Neural progenitor cell (in vitro differentiated cells): ENCODE results near the gene UBE2I. TPM values are rescaled to one million over a fixed set of nuclear protein-coding genes. Genes with fewer than 3 reads are reported as not detected.

ENCODE experiments used
- DNase-seq: peaks from one replicate; pipeline ENCODE4 v3.0.0-alpha.2; 2016; ENCODE audit warnings: low spot score
- H2AFZ ChIP-seq: fragments of 200-600 bp; sonication (generic); replicated peaks from 2 replicates; pipeline ENCODE4 v1.6.1; 2016; ENCODE audit warnings: antibody characterized with exemption
- H3F3A ChIP-seq: fragments of 200-600 bp; sonication (generic); 2 replicates; pipeline ENCODE4 v1.6.1; 2016; ENCODE audit warnings: antibody characterized with exemption, low read depth
- H3K27ac ChIP-seq: fragments of 200-600 bp; sonication (generic); 2 replicates; pipeline ENCODE4 v1.5.1; 2016; ENCODE audit warnings: mild to moderate bottlenecking
- H3K27me3 ChIP-seq: fragments of 200-600 bp; sonication (generic); 2 replicates; pipeline ENCODE4 v1.6.1; 2016; ENCODE audit warnings: mild to moderate bottlenecking, moderate library complexity
- H3K36me3 ChIP-seq: fragments of 200-600 bp; sonication (generic); 2 replicates; pipeline ENCODE4 v1.5.1; 2016
- H3K4me1 ChIP-seq: fragments of 200-600 bp; sonication (generic); 2 replicates; pipeline ENCODE4 v1.6.1; 2016; ENCODE audit warnings: mixed run types
- H3K4me2 ChIP-seq: fragments of 200-600 bp; sonication (generic); 2 replicates; pipeline ENCODE4 v1.6.1; 2016
- H3K4me3 ChIP-seq: fragments of 200-600 bp; sonication (generic); 2 replicates; pipeline ENCODE4 v1.5.1; 2016
- H3K79me2 ChIP-seq: fragments of 200-600 bp; sonication (generic); 2 replicates; pipeline ENCODE4 v1.6.1; 2016; ENCODE audit warnings: low read depth
- H3K9ac ChIP-seq: fragments of 200-600 bp; sonication (generic); 2 replicates; pipeline ENCODE4 v1.6.1; 2016
- H3K9me3 ChIP-seq: fragments of 200-600 bp; sonication (generic); 2 replicates; pipeline ENCODE4 v1.5.1; 2016; ENCODE audit warnings: low read depth
- H4K20me1 ChIP-seq: fragments of 200-600 bp; sonication (generic); 2 replicates; pipeline ENCODE4 v1.6.1; 2016; ENCODE audit warnings: low read depth
- H3K27ac Mint-ChIP-seq: 3 replicates; pipeline ENCODE4 v1.8.0; 2021; ENCODE audit warnings: mixed read lengths
- H3K27me3 Mint-ChIP-seq: 2 replicates; pipeline ENCODE4 v1.8.0; 2022; ENCODE audit warnings: low read depth, mild to moderate bottlenecking, inconsistent platforms, moderate library complexity, mixed read lengths; ENCODE audit not compliant: insufficient read depth
- H3K36me3 Mint-ChIP-seq: 3 replicates; pipeline ENCODE4 v1.8.0; 2021; ENCODE audit warnings: mixed read lengths
- H3K4me1 Mint-ChIP-seq: 3 replicates; pipeline ENCODE4 v1.8.0; 2021; ENCODE audit warnings: mixed read lengths
- H3K4me3 Mint-ChIP-seq: 3 replicates; pipeline ENCODE4 v1.8.0; 2021; ENCODE audit warnings: mild to moderate bottlenecking, moderate library complexity, mixed read lengths
- H3K9me3 Mint-ChIP-seq: 3 replicates; pipeline ENCODE4 v1.8.0; 2020; ENCODE audit warnings: mixed read lengths
- EZH2 ChIP-seq: fragments of 200-600 bp; sonication (generic); IDR thresholded peaks from 2 replicates; pipeline ENCODE4 v1.6.1; 2017; ENCODE audit warnings: antibody characterized with exemption, mild to moderate bottlenecking, moderate library complexity
- EZH2phosphoT487 ChIP-seq: fragments of 200-600 bp; sonication (generic); IDR thresholded peaks from 2 replicates; pipeline ENCODE4 v1.6.1; 2017; ENCODE audit warnings: antibody characterized with exemption
- total RNA-seq: library from RNA; depleted of rRNA; stranded (reverse); fragments of >200 nt; gene quantifications from 2 replicates; pipeline ENCODE4 v1.2.3, GENCODE V29; 2015; ENCODE audit warnings: low replicate concordance
- TF ChIP-seq, protein P1 (sequence below): fragments of 200-600 bp; sonication (generic); IDR thresholded peaks from 2 replicates; pipeline ENCODE4 v1.5.1; 2017; ENCODE audit warnings: antibody characterized with exemption, mild to moderate bottlenecking

Gene UBE2I
- total RNA-seq, 1 donor from 2014 or later = 239 TPM

DNA sequence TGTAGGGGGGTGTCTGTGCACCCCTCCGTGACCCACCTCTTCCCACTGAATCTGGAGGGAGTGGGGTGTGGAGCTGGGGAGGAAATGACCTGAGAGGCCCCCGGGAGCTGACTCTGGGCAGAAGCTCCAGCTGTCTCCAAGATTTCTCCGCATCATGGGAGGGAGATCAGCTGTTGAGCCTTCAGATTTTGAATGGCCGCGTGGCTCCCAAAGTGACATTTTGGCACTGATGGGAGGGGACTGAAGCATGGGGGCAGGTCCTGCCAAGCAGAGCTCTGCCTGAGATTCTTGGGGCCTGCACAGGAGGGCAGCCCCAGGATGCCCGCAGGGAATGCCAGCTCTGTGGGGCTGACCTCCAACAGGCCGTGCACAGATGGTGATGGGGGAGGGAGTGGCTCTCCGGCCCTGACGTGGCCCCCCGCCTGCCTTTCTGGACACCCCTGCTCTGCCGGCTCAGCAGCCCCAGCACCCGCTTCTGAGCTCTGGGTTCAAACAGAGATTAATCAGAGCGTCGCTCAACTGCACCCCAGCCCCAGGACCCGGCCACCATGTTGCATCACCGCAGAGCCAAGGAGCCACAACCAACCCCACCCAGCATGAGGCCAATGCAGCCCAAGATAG lies 25.3 kb upstream of the UBE2I start:
- peaks cover 10% of the 10 kb centered on the region for H3K27me3 Mint-ChIP-seq
- H4K20me1 ChIP-seq = no peaks in the 10 kb centered on the region

DNA sequence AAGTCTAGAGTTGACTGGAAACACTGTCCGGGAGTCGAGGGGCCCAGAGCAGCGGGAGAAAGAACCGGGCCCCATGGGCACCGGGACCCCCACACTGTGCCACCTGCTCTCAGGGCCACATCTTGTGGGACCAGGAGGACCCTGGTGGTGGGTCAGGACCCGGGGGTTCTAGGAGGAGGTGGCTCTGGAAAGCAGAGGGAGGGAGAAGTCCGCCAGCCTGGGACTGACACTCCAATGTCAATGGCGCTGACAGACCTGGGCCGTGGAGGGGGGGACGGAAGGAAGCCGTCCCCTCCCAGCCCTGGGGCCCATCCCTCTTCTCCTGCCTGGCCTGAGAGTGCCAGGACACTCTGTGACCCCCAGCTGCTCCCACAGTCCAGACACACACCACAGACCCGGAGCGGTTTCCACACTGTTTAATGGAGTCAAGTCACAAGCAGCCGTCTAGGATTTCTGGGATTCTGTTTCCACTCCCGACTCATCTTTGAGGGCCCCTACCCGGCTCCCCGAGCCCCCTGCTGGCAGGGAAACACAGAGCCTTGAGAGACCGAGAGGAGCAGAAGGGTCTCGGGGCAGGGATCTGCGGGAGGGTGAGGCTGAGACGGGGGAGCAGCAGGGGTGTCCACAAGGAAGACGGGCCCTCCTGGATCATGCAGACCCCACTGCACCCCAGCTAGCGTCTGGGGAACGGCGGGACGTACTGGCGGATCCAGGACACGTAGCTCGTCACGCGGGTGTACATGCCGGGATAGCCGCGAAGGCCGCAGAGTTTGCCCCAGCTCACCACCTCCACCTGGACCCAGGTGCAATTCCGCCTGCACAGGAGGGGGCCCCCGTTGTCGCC lies 23.5 kb upstream of the UBE2I start:
- TF ChIP-seq, protein P1, sequence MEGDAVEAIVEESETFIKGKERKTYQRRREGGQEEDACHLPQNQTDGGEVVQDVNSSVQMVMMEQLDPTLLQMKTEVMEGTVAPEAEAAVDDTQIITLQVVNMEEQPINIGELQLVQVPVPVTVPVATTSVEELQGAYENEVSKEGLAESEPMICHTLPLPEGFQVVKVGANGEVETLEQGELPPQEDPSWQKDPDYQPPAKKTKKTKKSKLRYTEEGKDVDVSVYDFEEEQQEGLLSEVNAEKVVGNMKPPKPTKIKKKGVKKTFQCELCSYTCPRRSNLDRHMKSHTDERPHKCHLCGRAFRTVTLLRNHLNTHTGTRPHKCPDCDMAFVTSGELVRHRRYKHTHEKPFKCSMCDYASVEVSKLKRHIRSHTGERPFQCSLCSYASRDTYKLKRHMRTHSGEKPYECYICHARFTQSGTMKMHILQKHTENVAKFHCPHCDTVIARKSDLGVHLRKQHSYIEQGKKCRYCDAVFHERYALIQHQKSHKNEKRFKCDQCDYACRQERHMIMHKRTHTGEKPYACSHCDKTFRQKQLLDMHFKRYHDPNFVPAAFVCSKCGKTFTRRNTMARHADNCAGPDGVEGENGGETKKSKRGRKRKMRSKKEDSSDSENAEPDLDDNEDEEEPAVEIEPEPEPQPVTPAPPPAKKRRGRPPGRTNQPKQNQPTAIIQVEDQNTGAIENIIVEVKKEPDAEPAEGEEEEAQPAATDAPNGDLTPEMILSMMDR = peak; percentile 18
- TF ChIP-seq EZH2phosphoT487 = no peak
- Histone ChIP-seq H3F3A (peaks cover 4% of the 10 kb centered on the region), H3K27ac (no peak overlapping the region), H2AFZ (no peak overlapping the region), H3K4me1 (peaks cover 18% of the 10 kb centered on the region), H3K4me2 (no peak overlapping the region), H3K27me3 (peaks cover 47% of the 10 kb centered on the region), H3K79me2 (no peaks in the 10 kb centered on the region), H4K20me1 (no peaks in the 10 kb centered on the region), H3K4me3 (no peak overlapping the region), H3K9ac (no peak overlapping the region), H3K9me3 (no peaks in the 10 kb centered on the region), H3K36me3 (no peaks in the 10 kb centered on the region)
- H3K27ac Mint-ChIP-seq = no peak overlapping the region
- H3K4me3 Mint-ChIP-seq = no peak overlapping the region
- peaks cover 20% of the 10 kb centered on the region for H3K27me3 Mint-ChIP-seq
- H3K36me3 Mint-ChIP-seq = no peaks in the 10 kb centered on the region
- no peaks in the 10 kb centered on the region for H3K9me3 Mint-ChIP-seq
- no peak for DNase-seq
- H3K4me1 Mint-ChIP-seq = peaks cover 17% of the 10 kb centered on the region

More for the DNA sequence above, 25.3 kb upstream of the UBE2I start:
- TF ChIP-seq EZH2 (no peak), EZH2phosphoT487 (no peak)
- TF ChIP-seq, protein P1 = no peak
- Mint-ChIP-seq H3K9me3 (no peaks in the 10 kb centered on the region), H3K4me1 (peaks cover 10% of the 10 kb centered on the region), H3K36me3 (no peaks in the 10 kb centered on the region), H3K4me3 (no peak overlapping the region), H3K27ac (no peak overlapping the region)
- Histone ChIP-seq H3K9ac (no peak overlapping the region), H3K27me3 (peaks cover 29% of the 10 kb centered on the region), H3K4me1 (peaks cover 6% of the 10 kb centered on the region), H3K79me2 (no peaks in the 10 kb centered on the region), H3K9me3 (no peaks in the 10 kb centered on the region), H3K4me2 (no peak overlapping the region), H3K4me3 (no peak overlapping the region), H3K27ac (no peak overlapping the region), H3K36me3 (no peaks in the 10 kb centered on the region), H3F3A (no peaks in the 10 kb centered on the region), H2AFZ (no peak overlapping the region)
- DNase-seq = no peak

DNA sequence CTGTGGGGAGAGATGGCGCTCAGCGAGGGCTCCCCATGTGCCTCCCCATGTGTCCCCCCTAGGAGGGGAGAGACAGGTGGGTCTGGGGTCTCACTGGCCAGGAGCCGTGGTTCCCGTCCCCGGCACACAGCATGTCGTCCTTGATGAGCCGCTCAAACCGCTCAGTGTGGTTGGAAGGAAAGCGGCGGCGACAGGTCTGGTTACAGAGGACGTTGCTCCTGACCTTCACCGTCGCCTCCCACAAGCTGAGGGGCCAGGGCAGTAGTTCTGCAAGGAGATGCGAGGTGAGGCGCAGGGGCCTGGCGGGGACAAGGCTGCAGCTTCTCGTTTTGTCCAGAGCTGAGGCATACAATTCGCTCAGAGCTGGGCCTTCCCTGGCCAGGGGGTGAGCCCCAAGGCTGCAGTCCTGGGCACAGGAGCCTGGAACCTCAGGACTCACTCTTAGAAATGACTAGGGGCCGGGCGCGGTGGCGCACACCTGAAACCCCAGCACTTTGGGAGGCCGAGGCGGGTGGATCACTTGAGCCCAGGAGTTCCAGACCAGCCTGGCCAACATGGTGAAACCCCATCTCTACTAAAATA lies 22.8 kb upstream of the UBE2I start:
- H3K4me1 ChIP-seq = peaks cover 18% of the 10 kb centered on the region
- no peak overlapping the region for H3K4me3 ChIP-seq
- Mint-ChIP-seq H3K4me3 (no peak overlapping the region), H3K27ac (no peak overlapping the region), H3K4me1 (peaks cover 17% of the 10 kb centered on the region), H3K27me3 (peaks cover 20% of the 10 kb centered on the region), H3K9me3 (no peaks in the 10 kb centered on the region), H3K36me3 (no peaks in the 10 kb centered on the region)
- TF ChIP-seq EZH2 = no peak
- no peak for TF ChIP-seq EZH2phosphoT487
- TF ChIP-seq, protein P1 = no peak
- peaks cover 54% of the 10 kb centered on the region for H3K27me3 ChIP-seq
- H3F3A ChIP-seq = peaks cover 4% of the 10 kb centered on the region
- no peaks in the 10 kb centered on the region for H3K9me3 ChIP-seq
- no peak for DNase-seq
- no peak overlapping the region for H3K9ac ChIP-seq
- no peaks in the 10 kb centered on the region for H3K36me3 ChIP-seq
- H3K27ac ChIP-seq = no peak overlapping the region
- H2AFZ ChIP-seq = no peak overlapping the region
- no peak overlapping the region for H3K4me2 ChIP-seq
- no peaks in the 10 kb centered on the region for H3K79me2 ChIP-seq
- H4K20me1 ChIP-seq = no peaks in the 10 kb centered on the region
